Measurements from ENCODE around the gene CNTN4.

- no peak for TF ChIP-seq CTCF (IDR thresholded peaks at IDR 0.05; ENCODE audit: low read depth, low read length)
- TF ChIP-seq EZH2phosphoT487 (IDR thresholded peaks at IDR 0.05; ENCODE audit: low read depth), result no peak
These were observed 817.2 kb downstream of the CNTN4 start for GRCh38 chr3:2915826-2916225.

Data from OCI-LY3 (cell line).